Measurements from ENCODE around the gene OR2L3.
"Not testable (repeated sequence)": the region's sequence is repeated elsewhere in the genome, so short reads cannot be mapped to it uniquely, and the experiment has no call there.

OR2L3 gene
- total RNA-seq: 0 reads per million in 4 donors

GRCh38 chr1:248046536-248046935, at the start of gene OR2L3:
TSS of gene OR2L3 (plus strand) at chr1:248046836. CDS start at chr1:248060682, 13,846 bp downstream.
- DNase-seq: no peak

GRCh38 chr1:247998811-247999210, 47.8 kb upstream of the OR2L3 start:
- no peak for DNase-seq

DNA sequence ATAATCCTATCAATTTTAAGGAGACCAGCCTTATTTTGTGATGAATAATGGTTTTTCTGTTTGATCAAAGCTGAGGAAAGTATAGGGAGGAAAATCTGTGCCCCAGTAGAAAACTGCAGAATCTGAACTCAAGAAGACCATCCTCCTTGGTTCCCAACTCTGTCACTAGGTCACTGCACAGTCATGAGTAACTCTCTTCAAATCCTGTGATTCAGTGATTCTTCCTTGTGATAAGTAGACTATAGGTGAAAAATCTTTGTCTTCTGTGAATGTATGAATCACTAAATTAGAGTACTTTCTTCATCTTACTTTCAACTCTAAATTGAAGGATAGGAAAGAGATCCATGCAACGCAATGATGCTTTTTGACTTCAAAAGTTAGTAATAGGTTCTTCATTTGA, 46.5 kb upstream of the OR2L3 start:
- no peak for DNase-seq

- DNase-seq: no peak
Observed at GRCh38 chr1:248007778-248008177, 38.9 kb upstream of the OR2L3 start.

DNA sequence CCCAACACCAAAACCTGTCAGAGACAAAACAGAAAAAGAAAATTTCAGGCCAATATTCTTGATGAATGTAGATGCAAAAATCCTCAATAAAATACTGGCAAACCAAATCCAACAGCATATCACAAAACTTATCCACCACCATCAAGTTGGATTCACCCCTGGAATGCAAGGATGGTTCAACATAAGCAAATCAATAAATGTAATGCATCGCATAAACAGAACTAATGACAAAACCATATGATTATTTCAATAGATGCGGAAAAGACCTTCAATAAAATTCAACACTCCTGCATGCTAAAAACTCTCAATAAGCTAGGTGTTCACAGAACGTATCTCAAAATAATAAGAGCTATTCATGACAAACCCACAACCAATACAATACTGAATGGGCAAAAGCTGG, 37.0 kb upstream of the OR2L3 start:
- DNase-seq: no peak

GRCh38 chr1:248013229-248013710, 33.4 kb upstream of the OR2L3 start, which contains the start of gene OR2L5:
TSS of gene OR2L5 (plus strand) at chr1:248013660. CDS start at chr1:248021948, 8,288 bp downstream.
- no peak for DNase-seq

GRCh38 chr1:248015803-248016202, 30.8 kb upstream of the OR2L3 start:
- DNase-seq: no peak

DNA sequence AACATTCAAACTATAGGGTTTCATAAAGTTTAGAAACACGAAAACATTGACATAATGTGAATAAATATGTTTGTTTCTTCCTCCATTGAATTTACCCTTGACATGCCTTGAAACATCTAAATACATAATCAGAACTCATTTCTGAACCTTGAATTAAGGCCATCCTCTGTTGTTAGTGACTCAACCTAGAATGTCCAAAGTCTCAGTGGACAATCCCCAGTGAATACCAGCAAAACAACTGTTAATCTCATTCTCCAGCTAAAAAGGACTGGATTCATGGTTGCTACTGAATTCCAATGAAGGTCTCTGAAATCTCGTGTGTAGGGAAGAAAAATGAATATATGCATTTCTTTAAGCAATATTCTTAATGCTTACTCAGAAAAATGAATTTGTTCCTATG, 16.9 kb upstream of the OR2L3 start, which contains the start of gene OR2L2:
OR2L2 (plus strand) TSS at position 301 of the 400 bp plus-strand sequence. CDS start 8,198 bp downstream, outside the sequence.
- DNase-seq: no peak

- no peak for DNase-seq
Observed at GRCh38 chr1:248045209-248045608, 1.4 kb upstream of the OR2L3 start.

GRCh38 chr1:248047008-248047407, 372 bp downstream of the OR2L3 start:
- no peak for DNase-seq

GRCh38 chr1:248054671-248055070, 8.0 kb downstream of the OR2L3 start:
- DNase-seq: no peak

DNA sequence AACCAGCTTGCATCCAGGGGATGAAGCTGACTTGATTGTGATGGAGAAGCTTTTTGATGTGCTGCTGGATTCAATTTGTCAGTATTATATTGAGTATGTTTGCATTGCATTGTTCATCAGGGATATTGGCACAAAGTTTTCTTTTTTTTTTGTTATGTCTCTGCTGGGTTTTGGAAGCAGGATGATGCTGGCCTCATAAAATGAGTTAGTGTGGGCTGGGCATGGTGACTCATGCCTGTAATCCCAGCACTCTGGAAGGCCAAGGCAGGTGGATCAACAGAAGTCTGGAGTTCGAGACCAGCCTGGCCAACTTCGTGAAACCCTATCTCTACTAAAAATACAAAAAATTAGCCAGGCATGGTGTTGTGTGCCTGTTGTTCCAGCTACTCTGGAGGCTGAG, 8.6 kb downstream of the OR2L3 start:
- DNase-seq: no peak

GRCh38 chr1:248065071-248065470, 18.4 kb downstream of the OR2L3 start:
- no peak for DNase-seq

DNA sequence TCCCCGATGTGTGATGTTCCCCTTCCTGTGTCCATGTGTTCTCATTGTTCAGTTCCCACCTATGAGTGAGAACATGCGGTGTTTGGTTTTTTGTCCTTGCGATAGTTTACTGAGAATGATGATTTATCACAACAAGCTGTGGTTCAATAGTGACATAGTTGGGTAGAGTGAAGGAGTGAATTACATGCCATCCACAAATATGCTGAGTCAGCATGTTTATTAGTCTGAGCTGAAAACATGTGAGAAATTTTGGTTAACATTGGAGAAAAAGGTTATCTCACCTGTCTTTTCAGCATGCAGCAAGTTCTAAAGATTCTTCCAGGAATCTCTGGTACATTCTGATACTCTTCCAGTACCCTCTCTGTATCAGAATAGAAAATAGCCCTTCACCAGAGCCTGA, 19.0 kb downstream of the OR2L3 start:
- no peak for DNase-seq

GRCh38 chr1:248083864-248084263, 37.2 kb downstream of the OR2L3 start:
- DNase-seq: not testable (repeated sequence)

DNA sequence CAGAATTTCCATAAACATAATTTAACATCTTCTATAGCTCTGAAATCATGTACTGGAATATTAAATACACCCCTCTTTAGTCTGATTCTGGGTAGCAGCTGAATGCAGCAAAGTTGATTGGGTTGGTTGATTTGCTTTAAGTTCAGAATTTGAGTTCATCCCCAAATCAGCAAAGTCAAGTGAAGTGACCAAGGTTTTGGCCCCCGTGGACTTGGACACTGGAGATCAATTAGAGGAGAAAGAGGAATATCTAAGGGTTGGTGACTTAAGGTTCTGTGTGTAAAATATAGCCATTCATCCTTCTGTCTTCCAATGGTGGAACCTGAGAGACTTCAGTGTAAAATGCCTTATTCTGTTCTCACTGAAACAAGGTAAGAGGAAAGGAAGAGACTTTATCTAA, 48.2 kb downstream of the OR2L3 start, which contains the start of gene OR2L13:
OR2L13 (plus strand) TSS at position 301 of the 400 bp plus-strand sequence. CDS start 4,192 bp downstream, outside the sequence.
- DNase-seq: no peak

DNA sequence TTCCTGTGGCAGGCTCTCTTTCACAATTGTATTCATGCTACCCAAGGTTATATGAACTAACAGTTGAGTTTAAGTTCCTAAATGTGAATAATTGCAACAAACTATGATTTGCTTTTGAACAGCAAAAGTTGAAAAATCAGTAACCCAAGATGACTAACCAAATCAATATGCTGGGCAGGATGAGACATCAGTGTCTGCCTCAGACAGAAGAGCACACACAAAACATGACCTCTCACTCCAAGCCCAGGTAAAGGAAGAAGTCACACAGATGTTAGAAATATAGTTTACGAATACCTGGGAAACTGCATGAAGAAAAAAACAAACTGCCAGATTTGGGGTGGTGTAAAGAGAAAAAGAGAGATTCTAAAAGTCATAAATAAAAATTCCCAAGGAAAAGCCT, 51.9 kb downstream of the OR2L3 start:
- no peak for DNase-seq

DNA sequence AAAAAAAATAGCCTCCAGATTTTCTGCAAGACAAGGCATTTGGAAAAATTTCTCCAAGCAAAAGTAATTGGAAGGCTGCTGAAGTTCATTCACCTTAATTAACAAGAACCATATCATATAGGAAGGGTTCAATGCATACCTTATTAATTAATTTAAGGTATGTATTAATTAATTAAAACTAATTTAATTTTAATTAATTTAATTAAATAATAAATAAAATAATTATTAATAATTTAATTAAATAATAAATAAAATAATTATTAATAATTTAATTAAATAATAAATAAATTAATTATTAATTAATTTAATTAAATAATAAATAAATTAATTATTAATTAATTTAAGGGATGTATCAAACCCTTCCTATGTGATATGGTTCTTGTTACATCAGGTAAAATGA, 56.2 kb downstream of the OR2L3 start:
- DNase-seq: no peak

DNA sequence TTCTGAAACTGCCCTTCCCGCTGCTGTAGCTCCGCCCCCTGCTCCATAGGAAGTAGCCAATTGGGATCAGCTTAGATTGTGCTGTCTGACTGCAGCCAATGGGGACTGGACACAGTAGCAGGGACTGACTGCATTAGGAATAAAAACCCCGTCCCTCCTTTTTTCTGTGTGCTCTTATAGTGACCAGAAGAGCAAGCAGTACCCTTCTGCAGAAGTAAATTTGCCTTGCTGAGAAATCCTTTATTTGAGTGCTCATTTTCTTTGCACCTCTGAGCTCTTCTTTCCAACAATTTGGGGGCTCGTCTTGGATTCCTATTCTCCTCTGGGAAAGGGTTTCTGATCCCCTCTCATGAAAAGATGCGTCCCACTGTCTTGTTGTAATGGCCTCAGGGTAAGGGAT, 64.5 kb downstream of the OR2L3 start:
- DNase-seq: no peak
